Mucosa of stomach (tissue), 1 donor: ENCODE data around the gene ANAPC2.

ENCODE experiments used
- H3K27me3 ChIP-seq: one replicate; pipeline ENCODE4 v1.7.0; 2013; ENCODE audit warnings: mild to moderate bottlenecking, low read length; ENCODE audit not compliant: control insufficient read depth, insufficient read depth
- H3K36me3 ChIP-seq: one replicate; pipeline ENCODE4 v1.7.0; 2013; ENCODE audit warnings: low read length; ENCODE audit not compliant: control insufficient read depth, insufficient read depth
- H3K4me1 ChIP-seq: one replicate; pipeline ENCODE4 v1.7.0; 2013; ENCODE audit warnings: mild to moderate bottlenecking, low read length; ENCODE audit not compliant: control insufficient read depth, insufficient read depth
- H3K4me3 ChIP-seq: one replicate; pipeline ENCODE4 v1.7.0; 2013; ENCODE audit warnings: low read length
- H3K9ac ChIP-seq: one replicate; pipeline ENCODE4 v1.7.0; 2013; ENCODE audit warnings: mild to moderate bottlenecking, low read length, moderate library complexity
- H3K9me3 ChIP-seq: one replicate; pipeline ENCODE4 v1.7.0; 2013; ENCODE audit warnings: mild to moderate bottlenecking, low read length, moderate library complexity; ENCODE audit not compliant: control insufficient read depth
- donor health status: Pancreatic carcinoma.

ANAPC2 gene

DNA sequence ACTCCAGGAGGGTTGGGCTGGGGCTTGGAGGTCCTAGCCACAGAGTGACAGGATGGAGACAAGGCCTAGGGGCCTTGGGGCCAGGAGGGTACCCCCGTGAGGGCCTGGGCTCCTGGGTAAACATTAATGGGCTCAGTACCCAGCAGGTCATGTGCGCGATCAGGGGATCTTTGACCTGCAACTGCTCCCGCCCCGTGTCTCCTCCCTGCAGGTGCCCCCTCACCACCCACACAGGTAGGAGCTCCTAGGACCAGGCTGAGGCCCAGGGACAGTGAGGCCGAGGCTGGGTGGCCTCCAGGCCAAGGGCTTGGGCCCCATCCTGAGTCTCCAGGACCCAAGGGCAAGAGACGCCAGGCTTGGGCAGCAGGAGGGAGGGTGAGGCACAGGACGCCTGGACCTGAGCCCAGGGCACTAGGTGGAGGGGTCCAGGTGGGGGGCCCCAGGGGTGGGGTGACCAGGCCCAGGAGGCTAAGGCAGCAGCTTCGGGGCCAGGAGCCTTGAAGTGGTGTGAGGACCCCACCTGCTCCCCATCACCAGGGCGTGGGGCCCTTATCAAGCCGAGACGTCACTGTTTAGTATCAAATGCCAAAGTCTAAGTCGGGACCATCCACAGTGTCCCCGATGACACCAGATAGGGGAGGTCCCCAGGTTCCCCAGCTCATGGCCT lies 42.5 kb upstream of the ANAPC2 start, which contains the start of gene SLC34A3:
TSS of gene SLC34A3 (plus strand) at position 197 of the 667 bp plus-strand sequence. CDS start 802 bp downstream, outside the sequence.
- Histone ChIP-seq H3K9ac (no peak within 1 kb of the TSS), H3K9me3 (no peaks in the 10 kb centered on the region), H3K4me3 (no peak within 1 kb of the TSS), H3K36me3 (no peaks in the 10 kb centered on the region), H3K4me1 (peaks cover 35% of the 10 kb centered on the region), H3K27me3 (peaks cover 55% of the 10 kb centered on the region)

DNA sequence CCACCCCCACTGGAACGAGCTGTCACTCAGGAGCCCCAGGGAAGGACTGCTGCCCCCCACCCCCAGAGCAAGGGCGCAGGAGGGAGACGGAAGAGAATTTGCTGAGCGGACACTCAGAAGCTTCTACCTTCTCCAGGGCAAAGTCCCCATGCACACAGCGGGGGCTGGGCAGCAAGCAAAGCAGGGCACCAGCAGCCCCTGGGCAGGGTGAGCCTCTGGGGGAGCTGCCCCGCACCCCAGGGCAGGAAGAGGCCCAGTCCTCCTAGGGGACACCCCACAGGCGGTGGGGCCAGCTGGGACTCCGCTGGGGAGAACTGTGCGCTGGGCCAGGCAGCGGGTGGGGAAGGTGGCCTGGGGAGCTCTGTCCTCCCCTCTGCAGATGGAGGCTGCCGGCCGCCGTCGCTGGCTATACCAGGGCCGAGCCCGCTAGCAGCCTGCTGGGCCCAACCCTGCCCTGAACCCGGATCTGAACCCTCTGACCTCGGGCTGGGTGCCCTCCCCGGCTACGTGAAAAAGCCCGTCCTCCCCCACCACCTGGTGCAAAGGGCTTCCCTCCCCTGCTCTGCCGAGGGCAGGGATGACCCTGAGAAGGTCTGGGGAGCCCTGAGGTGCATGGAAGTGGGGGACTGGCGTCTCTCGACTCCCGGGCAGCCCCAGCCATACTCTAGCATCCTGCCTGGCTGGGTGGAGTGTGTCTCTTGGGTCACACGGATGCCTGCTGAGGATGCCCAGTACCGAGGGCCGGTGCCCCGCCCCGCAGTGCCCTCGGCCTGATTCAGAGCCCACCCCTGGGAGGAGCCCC lies 41.7 kb upstream of the ANAPC2 start:
- H3K9ac ChIP-seq = no peak overlapping the region
- peaks cover 41% of the 10 kb centered on the region for H3K4me1 ChIP-seq
- peaks cover 47% of the 10 kb centered on the region for H3K27me3 ChIP-seq
- no peaks in the 10 kb centered on the region for H3K36me3 ChIP-seq
- H3K9me3 ChIP-seq = no peaks in the 10 kb centered on the region
- H3K4me3 ChIP-seq = no peak overlapping the region

DNA sequence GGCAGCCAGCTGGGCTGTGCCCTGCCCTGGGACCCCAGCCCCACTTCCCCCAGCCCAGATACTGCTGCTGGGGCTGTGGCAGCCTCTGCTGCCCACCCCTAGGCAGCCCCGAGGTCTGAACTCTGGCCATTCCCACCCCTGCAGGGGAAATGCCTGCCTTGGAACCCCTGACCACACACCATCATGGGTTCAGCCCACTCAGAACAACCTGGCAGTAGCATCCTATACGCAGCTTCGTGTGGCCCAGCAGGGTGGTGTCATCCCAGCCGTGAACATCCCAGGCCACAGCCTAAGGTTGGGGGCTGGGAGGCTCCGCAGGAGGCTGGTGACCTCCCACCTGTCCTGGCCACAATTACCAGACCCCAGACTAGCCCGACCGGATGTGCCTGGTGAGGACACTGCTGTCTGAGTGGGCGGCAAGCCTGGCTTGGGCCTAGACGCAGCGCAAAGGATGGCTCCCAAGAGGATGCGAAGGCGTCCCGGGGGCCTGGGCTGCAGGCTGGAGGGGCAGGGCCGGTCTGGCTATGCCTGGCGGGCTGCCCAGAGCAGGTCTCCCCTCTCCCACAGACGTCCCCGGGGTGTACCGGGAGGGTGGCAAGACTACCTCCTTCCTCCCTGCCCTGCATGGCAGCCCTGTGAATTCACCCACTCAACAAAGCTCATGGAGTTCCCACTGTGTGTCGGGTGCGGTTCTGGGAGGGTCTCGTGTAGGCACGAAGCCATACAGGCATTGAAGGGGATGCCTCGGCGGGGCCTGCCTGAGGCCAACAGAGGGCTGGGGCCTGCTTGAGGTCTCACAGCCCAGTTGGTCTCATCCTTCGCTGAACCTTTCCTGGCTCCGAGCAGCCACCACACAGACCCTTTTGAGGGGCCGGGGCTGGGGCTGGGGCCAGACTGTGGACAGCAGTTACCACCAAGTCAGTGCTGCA lies 40.9 kb upstream of the ANAPC2 start:
- Histone ChIP-seq H3K9ac (no peak overlapping the region), H3K4me3 (no peak overlapping the region), H3K36me3 (no peaks in the 10 kb centered on the region), H3K27me3 (peaks cover 39% of the 10 kb centered on the region), H3K4me1 (peaks cover 49% of the 10 kb centered on the region), H3K9me3 (no peaks in the 10 kb centered on the region)

DNA sequence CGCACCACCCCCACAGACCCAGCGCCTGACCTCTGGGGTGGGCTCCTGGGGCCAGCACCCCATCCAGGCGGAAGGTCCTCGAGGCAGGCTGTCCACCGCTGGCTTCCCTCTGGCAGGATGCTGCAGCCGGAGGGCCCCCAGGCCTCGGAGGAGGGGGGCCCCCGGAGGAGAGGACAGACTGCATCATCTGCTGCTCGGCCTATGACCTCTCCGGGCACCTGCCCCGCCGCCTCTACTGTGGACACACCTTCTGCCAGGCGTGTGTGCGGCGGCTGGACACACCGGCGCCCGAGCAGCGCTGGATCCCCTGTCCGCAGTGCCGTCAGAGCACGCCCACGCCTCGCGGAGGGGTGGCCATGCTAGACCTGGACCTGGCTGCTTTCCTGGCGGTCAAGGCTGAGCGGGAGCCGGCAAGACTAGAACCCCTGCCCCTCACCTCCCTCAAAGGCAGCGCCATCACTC lies 40.2 kb upstream of the ANAPC2 start:
- Histone ChIP-seq H3K9me3 (no peaks in the 10 kb centered on the region), H3K9ac (no peak overlapping the region), H3K27me3 (peaks cover 36% of the 10 kb centered on the region), H3K36me3 (no peaks in the 10 kb centered on the region), H3K4me1 (peaks cover 54% of the 10 kb centered on the region), H3K4me3 (no peak overlapping the region)

DNA sequence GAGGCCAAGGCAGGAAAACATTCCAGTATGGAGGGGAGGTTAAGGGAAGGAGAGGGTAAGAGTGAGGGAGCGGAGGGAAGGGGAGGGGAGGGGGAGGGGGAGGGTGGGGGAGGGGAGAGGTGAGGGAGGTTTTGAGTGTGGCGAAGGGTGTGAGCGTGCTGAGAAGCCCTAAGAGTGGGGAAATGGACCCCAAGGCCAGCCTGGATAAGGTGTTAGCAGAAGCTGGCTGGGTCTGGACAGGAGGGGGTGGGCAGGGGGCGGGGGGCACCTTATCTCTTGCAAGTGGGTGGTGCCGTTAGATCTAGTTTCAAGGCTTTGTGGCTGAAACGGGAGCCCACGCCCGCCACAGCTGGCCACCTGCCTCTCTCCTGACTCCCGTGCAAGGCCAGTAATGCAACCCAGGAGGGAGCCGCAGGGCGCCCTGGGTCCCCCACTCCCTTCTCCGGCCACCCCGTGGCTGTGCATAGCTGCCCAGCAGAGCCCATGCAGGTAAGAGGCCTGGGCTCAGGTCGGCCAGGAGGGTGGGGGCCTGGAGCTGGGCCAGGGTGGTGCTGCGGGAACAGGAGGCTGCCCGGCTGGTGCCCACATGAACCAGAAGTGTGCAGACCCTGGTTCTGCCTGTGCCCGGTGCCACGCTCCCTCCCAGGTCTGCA lies 39.6 kb upstream of the ANAPC2 start:
- Histone ChIP-seq H3K27me3 (peaks cover 31% of the 10 kb centered on the region), H3K4me3 (no peak overlapping the region), H3K9ac (no peak overlapping the region), H3K4me1 (peaks cover 56% of the 10 kb centered on the region), H3K36me3 (no peaks in the 10 kb centered on the region), H3K9me3 (no peaks in the 10 kb centered on the region)

DNA sequence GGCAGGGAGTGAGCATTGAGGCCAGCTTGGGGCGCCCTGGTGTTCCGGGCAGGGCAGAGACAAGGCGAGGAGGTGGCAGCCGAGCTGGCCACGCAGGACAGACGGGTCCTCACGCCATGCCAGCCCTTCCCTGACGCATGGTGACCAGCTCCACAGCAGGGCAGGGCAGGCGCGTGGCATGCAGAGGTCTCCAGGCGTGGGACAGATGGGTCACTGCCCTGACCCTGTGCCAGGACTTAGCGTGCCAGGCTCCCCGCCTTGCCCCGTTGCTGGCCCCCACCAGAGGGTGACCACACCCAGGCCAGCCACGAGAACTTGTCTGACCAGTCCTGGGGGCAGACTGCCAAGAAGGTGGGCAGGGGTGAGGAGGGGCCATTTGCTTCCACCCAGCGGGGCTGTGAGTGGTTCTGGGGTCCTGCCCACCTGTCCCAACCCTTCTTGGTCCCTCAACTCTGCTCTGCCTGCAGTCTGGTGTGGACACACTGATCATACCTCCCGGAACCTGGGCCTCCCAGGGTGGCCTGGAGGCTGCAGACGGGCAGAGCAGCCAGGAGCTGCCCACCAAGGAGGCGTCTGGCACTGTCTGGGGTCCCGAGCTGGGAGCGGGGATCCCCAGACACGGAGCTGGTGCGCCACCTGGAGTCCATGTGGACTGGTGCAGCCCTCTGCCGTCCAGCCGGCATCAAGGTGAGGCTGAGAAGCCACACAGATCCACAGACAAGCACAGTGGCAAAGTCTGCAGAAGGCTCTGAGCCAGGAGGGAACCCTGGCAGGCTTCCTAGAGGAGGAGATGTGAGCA lies 38.9 kb upstream of the ANAPC2 start, which contains the start of gene RNF224:
TSS of gene RNF224 (plus strand) at position 449 of the 799 bp plus-strand sequence. CDS start 834 bp downstream, outside the sequence.
- H3K9ac ChIP-seq = peak within 1 kb of the TSS; percentile 41
- no peaks in the 10 kb centered on the region for H3K36me3 ChIP-seq
- peaks cover 57% of the 10 kb centered on the region for H3K4me1 ChIP-seq
- H3K27me3 ChIP-seq = peaks cover 24% of the 10 kb centered on the region
- H3K4me3 ChIP-seq = no peak within 1 kb of the TSS
- H3K9me3 ChIP-seq = no peaks in the 10 kb centered on the region

DNA sequence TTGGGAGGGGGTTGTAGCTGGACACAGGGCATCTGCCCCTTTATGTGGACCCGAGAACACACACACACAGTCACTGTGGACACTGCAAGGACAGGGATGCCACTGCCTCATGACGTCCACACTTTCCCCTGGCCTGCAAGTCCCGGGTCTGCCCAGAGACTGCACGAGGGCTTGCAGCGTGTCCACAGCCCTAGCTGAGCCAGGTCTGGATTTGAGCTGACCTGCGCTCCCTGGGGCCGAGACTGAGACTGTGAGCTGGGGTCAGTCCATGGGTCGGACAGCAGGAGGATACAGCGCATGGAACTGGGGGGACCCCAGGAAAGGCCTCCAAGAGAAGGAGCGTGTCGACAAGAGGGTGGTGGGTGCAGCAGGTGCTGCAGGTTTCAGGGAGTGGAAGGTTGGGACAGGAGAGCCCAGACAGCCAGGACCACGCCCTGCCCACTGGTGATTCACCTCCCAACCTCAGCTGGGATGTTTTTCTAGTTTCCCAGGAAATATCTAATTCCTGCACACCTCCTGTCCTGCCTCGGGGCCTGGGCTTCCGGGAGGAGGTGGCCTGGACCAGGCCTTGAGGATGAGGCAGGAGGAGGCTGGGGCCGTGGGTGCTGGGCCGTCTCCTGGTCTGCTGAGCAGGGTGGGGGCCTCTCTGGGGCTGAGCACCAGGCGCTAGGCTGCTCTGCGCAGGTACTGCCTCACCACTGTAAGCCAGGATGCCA lies 38.1 kb upstream of the ANAPC2 start:
- no peak overlapping the region for H3K4me3 ChIP-seq
- no peaks in the 10 kb centered on the region for H3K36me3 ChIP-seq
- H3K9me3 ChIP-seq = no peaks in the 10 kb centered on the region
- peaks cover 55% of the 10 kb centered on the region for H3K4me1 ChIP-seq
- peak overlapping the region; percentile 41 for H3K9ac ChIP-seq
- peaks cover 17% of the 10 kb centered on the region for H3K27me3 ChIP-seq

DNA sequence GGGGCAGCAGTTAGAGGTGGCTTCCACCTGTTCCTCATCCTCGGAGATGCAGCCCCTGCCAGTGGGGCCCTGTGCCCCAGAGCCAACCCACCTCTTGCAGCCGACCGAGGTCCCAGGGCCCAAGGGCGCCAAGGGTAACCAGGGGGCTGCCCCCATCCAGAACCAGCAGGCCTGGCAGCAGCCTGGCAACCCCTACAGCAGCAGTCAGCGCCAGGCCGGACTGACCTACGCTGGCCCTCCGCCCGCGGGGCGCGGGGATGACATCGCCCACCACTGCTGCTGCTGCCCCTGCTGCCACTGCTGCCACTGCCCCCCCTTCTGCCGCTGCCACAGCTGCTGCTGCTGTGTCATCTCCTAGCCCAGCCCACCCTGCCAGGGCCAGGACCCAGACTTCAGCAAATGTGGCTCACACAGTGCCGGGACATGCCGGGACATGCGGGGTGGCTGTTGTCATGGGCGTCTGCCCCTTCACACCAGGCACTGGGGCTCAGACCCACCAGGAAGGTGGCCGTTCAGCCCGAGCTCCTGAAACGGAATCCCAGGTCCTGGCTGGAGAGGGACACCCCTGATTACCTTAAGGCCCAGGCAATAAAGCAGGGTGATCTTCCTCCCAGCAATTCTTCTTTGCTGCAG lies 37.5 kb upstream of the ANAPC2 start:
- H3K9me3 ChIP-seq = no peaks in the 10 kb centered on the region
- no peak overlapping the region for H3K4me3 ChIP-seq
- H3K36me3 ChIP-seq = no peaks in the 10 kb centered on the region
- H3K27me3 ChIP-seq = peaks cover 15% of the 10 kb centered on the region
- no peak overlapping the region for H3K9ac ChIP-seq
- peaks cover 55% of the 10 kb centered on the region for H3K4me1 ChIP-seq

DNA sequence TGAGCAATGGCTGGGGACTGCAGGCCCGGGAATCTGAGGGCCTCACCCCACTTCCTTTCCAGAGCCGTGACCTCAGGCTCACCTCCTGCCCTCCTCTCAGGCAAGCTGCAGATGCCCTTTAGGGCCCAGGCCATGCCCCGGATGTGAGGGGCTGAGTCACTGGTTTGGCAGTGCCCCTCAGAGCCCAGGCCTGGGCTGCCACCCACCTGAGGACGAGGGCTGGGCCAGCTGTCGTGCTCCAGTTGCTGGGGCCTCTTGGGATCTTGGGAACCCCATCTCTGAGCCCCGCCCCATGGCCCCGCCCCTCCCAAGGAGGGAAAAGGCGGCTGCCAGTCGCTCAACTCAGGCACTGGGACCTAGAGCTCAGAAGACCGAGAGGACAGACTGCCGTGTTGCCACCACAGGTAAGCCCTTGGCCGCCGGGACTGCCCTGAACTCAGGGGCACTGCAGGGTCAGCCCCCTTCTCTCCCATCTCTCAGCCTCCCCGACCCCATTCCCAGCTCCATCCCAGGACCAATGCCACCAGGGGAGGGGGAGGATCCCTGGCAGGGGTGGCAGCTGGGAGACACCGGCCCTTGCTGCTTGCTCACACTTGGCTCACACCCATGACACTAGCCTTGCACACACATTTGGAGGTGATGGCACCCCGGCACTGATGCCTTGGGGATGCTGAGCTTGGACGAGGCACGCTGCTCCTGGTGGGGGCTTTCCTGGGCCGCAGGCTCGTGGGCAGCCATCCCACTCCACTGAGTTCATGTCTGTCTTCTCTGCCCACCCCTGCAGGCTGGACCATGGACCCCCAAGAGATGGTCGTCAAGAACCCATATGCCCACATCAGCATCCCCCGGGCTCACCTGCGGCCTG lies 36.7 kb upstream of the ANAPC2 start, which contains the start of gene CYSRT1:
TSS of gene CYSRT1 (plus strand) at position 345 of the 865 bp plus-strand sequence. CDS start at position 793, 448 bp downstream.
- Histone ChIP-seq H3K4me3 (peak within 1 kb of the TSS; percentile 80), H3K4me1 (peaks cover 61% of the 10 kb centered on the region), H3K9ac (peak within 1 kb of the TSS; percentile 88), H3K27me3 (peaks cover 10% of the 10 kb centered on the region), H3K9me3 (no peaks in the 10 kb centered on the region), H3K36me3 (no peaks in the 10 kb centered on the region)
